Tibial nerve (tissue), 3 donors: ENCODE data around the gene STAC.

Experiments
- CTCF ChIP-seq, 5 experiments: fragments of 200-600 bp in 3 of 5; fragments of 450-650 bp in 2 of 5; sonication (generic) in 3 of 5; IDR thresholded peaks; one replicate each; pipeline ENCODE4 v1.5.1; 2016 to 2019; ENCODE audit warnings: antibody characterized with exemption in 5 of 5, mild to moderate bottlenecking in 3 of 5, moderate library complexity in 2 of 5
- POLR2A ChIP-seq, 2 donors: fragments of 450-650 bp; IDR thresholded peaks; one replicate each; pipeline ENCODE4 v1.6.1; 2017; ENCODE audit warnings: antibody characterized with exemption in 2 of 2, mild to moderate bottlenecking in 2 of 2, moderate library complexity in 2 of 2

DNA sequence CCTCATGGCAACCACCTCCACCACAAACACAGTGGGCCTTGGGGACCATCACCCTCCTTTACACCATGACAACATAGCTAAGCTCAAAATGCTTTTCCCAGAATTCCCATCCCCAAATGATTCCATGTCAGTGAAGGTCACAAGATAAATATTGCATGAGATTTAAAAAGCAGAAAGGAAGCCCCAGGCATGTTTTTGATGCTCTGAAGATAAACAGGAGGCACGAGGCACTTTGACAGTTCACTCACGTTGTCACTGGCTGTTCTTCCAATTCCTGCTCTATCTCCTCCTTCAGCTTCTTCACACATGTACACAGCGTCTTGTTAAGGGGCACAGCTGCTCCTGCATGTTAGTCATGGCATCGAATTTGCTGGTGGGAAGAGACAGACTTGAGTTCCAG lies 180.4 kb downstream of the STAC start:
- TF ChIP-seq POLR2A (IDR thresholded peaks at IDR 0.05) (no peak), CTCF (IDR thresholded peaks at IDR 0.05) (no peak)
